A549 (cell line): Measurements from ENCODE around the gene ANTXR2. TPM values are rescaled to one million over a fixed set of nuclear protein-coding genes. Genes with fewer than 3 reads are reported as not detected.
"Not testable (repeated sequence)": the region's sequence is repeated elsewhere in the genome, so short reads cannot be mapped to it uniquely, and the experiment has no call there.

Source experiments
- ATAC-seq, 2 experiments: fragments of 200-7000 bp in 1 of 2; fragments of >200 bp in 1 of 2; cut with Nextera tagmentation in 1 of 2; cut with Tn5 transposase in 1 of 2; 3 replicates each; pipeline versions ENCODE4 v1.8.0 to v1.9.1; 2018 to 2020; ENCODE audit warnings: mild to moderate bottlenecking in 1 of 2, moderate library complexity in 1 of 2
- CTCF ChIA-PET: fragments of 300-600 bp; sonication (Branson Sonifier 250); formaldehyde crosslinking; extraction: SDS; loops from one replicate; lab custom pipeline; 2021; ENCODE audit warnings: antibody characterized with exemption, inconsistent platforms; lab: Yijun Ruan, JAX
- POLR2A ChIA-PET: fragments of 350-600 bp; formaldehyde crosslinking; extraction: SDS; loops from one replicate; lab custom pipeline; 2021; ENCODE audit warnings: antibody characterized with exemption, inconsistent platforms; lab: Yijun Ruan, JAX
- DNase-seq, 2 experiments: peaks; one replicate each; pipeline versions ENCODE4 v3.0.0 to v3.0.0-alpha.2; 2011 to 2016; ENCODE audit warnings: low read depth in 1 of 2, low spot score in 1 of 2
- FAIRE-seq: peaks from 2 replicates; lab custom pipeline; 2011; peaks lifted over from hg19 to GRCh38; lab: Jason Lieb, UNC
- H3K27ac ChIP-seq, 2 experiments: fragments of >200 bp; sonication (Bioruptor Twin); formaldehyde crosslinking; 3 replicates each; pipeline ENCODE4 v1.5.1; 2016 to 2017
- H3K4me1 ChIP-seq: fragments of >200 bp; sonication (Bioruptor Twin); formaldehyde crosslinking; 3 replicates; pipeline ENCODE4 v1.6.1; 2016
- H3K4me2 ChIP-seq: fragments of >200 bp; sonication (Bioruptor Twin); formaldehyde crosslinking; 3 replicates; pipeline ENCODE4 v1.6.1; 2016
- H3K4me3 ChIP-seq: fragments of >200 bp; sonication (Bioruptor Twin); formaldehyde crosslinking; 3 replicates; pipeline ENCODE4 v1.5.1; 2016
- H3K9me3 ChIP-seq: fragments of >200 bp; sonication (Bioruptor Twin); formaldehyde crosslinking; 3 replicates; pipeline ENCODE4 v1.6.1; 2016
- BHLHE40 ChIP-seq: IDR thresholded peaks from 2 replicates; pipeline ENCODE4 v1.6.1; 2012; ENCODE audit warnings: low read depth, low read length, inconsistent platforms
- CHD4 ChIP-seq: fragments of 200-600 bp; sonication (generic); IDR thresholded peaks from 2 replicates; pipeline ENCODE4 v1.6.1; 2016; ENCODE audit warnings: antibody characterized with exemption, mild to moderate bottlenecking, borderline replicate concordance
- EHMT2 ChIP-seq: fragments of 200-600 bp; sonication (generic); IDR thresholded peaks from 2 replicates; pipeline ENCODE4 v1.6.1; 2016; ENCODE audit warnings: antibody characterized with exemption, low read depth, mild to moderate bottlenecking, moderate library complexity
- FOSL2 ChIP-seq, 2 experiments: fragments of 450-650 bp in 1 of 2; fragments of >200 bp in 1 of 2; sonication (Bioruptor Twin) in 1 of 2; formaldehyde crosslinking; IDR thresholded peaks; 2 replicates each; pipeline versions ENCODE4 v1.5.0 to v1.6.1; 2016 to 2020; ENCODE audit warnings: mild to moderate bottlenecking in 1 of 2, moderate library complexity in 1 of 2
- HOXB13 ChIP-seq: fragments of 250-450 bp; sonication (Bioruptor Pico); IDR thresholded peaks from 2 replicates; pipeline ENCODE4 v1.5.0; 2020; ENCODE audit warnings: low read depth, mild to moderate bottlenecking, moderate library complexity
- HOXB5 ChIP-seq: fragments of 250-450 bp; sonication (Bioruptor Pico); IDR thresholded peaks from 2 replicates; pipeline ENCODE4 v1.5.0; 2020; ENCODE audit warnings: mild to moderate bottlenecking, moderate library complexity
- JUNB ChIP-seq: fragments of >200 bp; sonication (Bioruptor Twin); formaldehyde crosslinking; IDR thresholded peaks from 2 replicates; pipeline ENCODE4 v1.6.1; 2016
- KDM5A ChIP-seq: fragments of 200-600 bp; sonication (generic); IDR thresholded peaks from 2 replicates; pipeline ENCODE4 v1.6.1; 2016; ENCODE audit warnings: antibody characterized with exemption, mild to moderate bottlenecking
- NPAS2 ChIP-seq: fragments of 250-450 bp; sonication (Bioruptor Pico); IDR thresholded peaks from 2 replicates; pipeline ENCODE4 v1.8.0; 2022; ENCODE audit warnings: mild to moderate bottlenecking, moderate library complexity, borderline replicate concordance
- NR3C1 ChIP-seq: fragments of >200 bp; sonication (Bioruptor Twin); formaldehyde crosslinking; IDR thresholded peaks from 3 replicates; pipeline ENCODE4 v1.6.1; 2017
- POLR2A ChIP-seq: IDR thresholded peaks from 2 replicates; pipeline ENCODE4 v1.6.1; 2012; ENCODE audit warnings: mild to moderate bottlenecking, low read length
- RAD21 ChIP-seq, 2 experiments: fragments of >200 bp in 1 of 2; sonication (Bioruptor Twin) in 1 of 2; formaldehyde crosslinking in 1 of 2; IDR thresholded peaks in 1 of 2; conservative IDR thresholded peaks in 1 of 2; 2 replicates in 1 of 2; 3 replicates in 1 of 2; pipeline ENCODE4 v1.6.1; 2012 to 2018; ENCODE audit warnings: inconsistent platforms in 1 of 2
- RFX5 ChIP-seq: fragments of 450-650 bp; IDR thresholded peaks from 2 replicates; pipeline ENCODE4 v1.7.1; 2014; ENCODE audit warnings: antibody characterized with exemption, mild to moderate bottlenecking, moderate library complexity
- SMC3 ChIP-seq: fragments of >200 bp; sonication (Bioruptor Twin); formaldehyde crosslinking; IDR thresholded peaks from 3 replicates; pipeline ENCODE4 v1.6.1; 2018; ENCODE audit warnings: inconsistent platforms
- TFCP2L1 ChIP-seq: fragments of 250-450 bp; sonication (Bioruptor Pico); IDR thresholded peaks from 2 replicates; pipeline ENCODE4 v1.5.0; 2021; ENCODE audit warnings: mild to moderate bottlenecking
- ZC3H11A ChIP-seq: fragments of 450-650 bp; IDR thresholded peaks from 2 replicates; pipeline ENCODE4 v1.6.1; 2014; ENCODE audit warnings: antibody characterized with exemption, mild to moderate bottlenecking
- ZNF302 ChIP-seq: fragments of 250-450 bp; sonication (Bioruptor Pico); IDR thresholded peaks from 2 replicates; pipeline ENCODE4 v1.9.0; 2021; ENCODE audit warnings: inconsistent platforms, mild to moderate bottlenecking, moderate library complexity
- WGBS: methylation state at CpG from one replicate; pipeline ENCODE4 v1.1.6; 2017; ENCODE audit errors: missing lambda C conversion rate; 5-methylcytosine and 5-hydroxymethylcytosine counted together
- polyA plus RNA-seq, 4 experiments: library from polyadenylated mRNA; depleted of rRNA in 3 of 4; stranded (reverse); fragments of >200 nt; fragmentation: RNase III in 1 of 4; extraction: RNeasy Plus Mini Kit Qiagen cat#74134 plus additional on column Dnase treatment in 1 of 4; gene quantifications; 2 replicates in 3 of 4; 3 replicates in 1 of 4; pipeline ENCODE4 v1.2.3, GENCODE V29; 2011 to 2017
- TF ChIP-seq, protein P1 (sequence below): fragments of >200 bp; sonication (Bioruptor Twin); formaldehyde crosslinking; IDR thresholded peaks from 3 replicates; pipeline ENCODE4 v1.6.1; 2016
- TF ChIP-seq, protein P2 (sequence below): fragments of >200 bp; sonication (Bioruptor Twin); formaldehyde crosslinking; IDR thresholded peaks from 2 replicates; pipeline ENCODE4 v1.6.1; 2016
- TF ChIP-seq, protein P3 (sequence below): fragments of >200 bp; sonication (Bioruptor Twin); formaldehyde crosslinking; IDR thresholded peaks from 3 replicates; pipeline ENCODE4 v1.5.1; 2016
- TF ChIP-seq, protein P4 (sequence below): fragments of 150-350 bp; IDR thresholded peaks from 2 replicates; pipeline ENCODE4 v1.6.1; 2014; ENCODE audit warnings: low read depth, mild to moderate bottlenecking, low read length

The ANTXR2 gene
- polyA plus RNA-seq, 2 of the 4 experiments (the other 2 are of a cell fraction): 2.3 to 3.0 TPM

DNA sequence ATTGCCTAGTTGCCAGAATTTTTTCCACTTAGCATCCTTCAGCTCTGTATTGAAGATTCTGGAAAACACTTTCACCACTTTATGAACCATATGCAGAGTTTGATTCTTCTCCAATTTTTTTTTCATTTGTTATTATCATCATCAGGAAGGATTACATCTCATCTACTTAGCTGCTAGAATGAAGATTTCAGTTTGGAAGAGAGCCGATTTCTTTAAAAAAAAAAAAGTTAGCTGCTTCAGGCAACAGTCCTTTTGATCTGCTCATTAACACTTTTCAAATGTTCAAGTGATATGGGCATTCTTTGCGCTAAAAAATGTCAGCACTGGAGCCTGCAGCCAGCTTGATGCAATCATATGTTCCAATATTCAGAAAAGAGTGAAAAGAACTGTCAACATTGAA lies 76.2 kb downstream of the ANTXR2 start (continued):
- TF ChIP-seq, protein P1, sequence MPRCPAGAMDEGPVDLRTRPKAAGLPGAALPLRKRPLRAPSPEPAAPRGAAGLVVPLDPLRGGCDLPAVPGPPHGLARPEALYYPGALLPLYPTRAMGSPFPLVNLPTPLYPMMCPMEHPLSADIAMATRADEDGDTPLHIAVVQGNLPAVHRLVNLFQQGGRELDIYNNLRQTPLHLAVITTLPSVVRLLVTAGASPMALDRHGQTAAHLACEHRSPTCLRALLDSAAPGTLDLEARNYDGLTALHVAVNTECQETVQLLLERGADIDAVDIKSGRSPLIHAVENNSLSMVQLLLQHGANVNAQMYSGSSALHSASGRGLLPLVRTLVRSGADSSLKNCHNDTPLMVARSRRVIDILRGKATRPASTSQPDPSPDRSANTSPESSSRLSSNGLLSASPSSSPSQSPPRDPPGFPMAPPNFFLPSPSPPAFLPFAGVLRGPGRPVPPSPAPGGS: no peak
- TF ChIP-seq TFCP2L1 (CRISPR knock-in tag) (no peak), SMC3 (no peak)

DNA sequence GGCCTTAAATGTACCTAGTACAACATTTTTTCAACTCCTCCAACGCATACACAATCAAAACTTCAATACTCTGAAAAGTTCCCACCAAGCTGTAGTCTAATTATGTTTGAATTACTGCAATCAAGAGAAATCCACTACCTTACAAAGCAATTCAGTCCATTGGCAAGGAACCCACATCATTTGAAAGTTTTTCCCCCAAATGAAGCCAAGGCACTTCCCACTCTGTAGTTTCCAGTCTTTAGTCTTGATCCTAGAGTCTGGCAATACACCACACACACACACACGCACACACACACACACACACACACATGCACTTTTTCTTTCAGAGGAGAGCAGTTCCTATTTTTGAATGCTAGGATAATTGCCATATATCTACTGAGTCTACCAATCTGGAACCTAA lies 79.6 kb downstream of the ANTXR2 start:
- WGBS: 15% methylated on average over 2 of the region's 2 CpGs

DNA sequence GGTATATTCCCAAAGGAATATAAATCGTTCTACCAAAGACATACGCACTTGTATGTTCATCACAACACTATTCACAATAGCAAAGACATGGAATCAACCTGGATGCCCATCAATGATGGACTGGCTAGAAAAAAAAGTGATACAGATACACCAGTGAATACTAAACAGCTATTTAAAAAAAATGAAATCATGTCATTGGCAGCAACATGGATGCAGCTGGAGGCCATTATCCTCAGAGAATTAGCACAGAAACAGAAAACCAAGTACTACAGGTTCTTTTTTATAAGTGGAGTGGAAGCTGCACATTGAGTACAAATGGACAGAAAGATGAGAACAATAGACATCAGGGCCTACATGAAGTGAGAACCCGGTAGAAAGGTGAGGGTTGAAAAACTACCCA lies 81.4 kb downstream of the ANTXR2 start:
- no peak for DNase-seq
- ATAC-seq: no peak
- Histone ChIP-seq H3K27ac (no peak overlapping the region), H3K9me3 (no peaks in the 10 kb centered on the region), H3K4me3 (no peak overlapping the region)
- POLR2A ChIA-PET: no interaction called here
- FAIRE-seq: no peak
- no peak for TF ChIP-seq FOSL2 (IDR thresholded peaks at IDR 0.05)
- no peak for TF ChIP-seq FOSL2 (CRISPR knock-in tag; IDR thresholded peaks at IDR 0.05)
- TF ChIP-seq POLR2A: no peak
- TF ChIP-seq, all 56 proteins: peak for 0
- CTCF ChIA-PET: no interaction called here
- Histone ChIP-seq H3K4me1 (no peaks in the 10 kb centered on the region), H3K4me2 (no peak overlapping the region)
- WGBS: 42% methylated on average over 3 of the region's 3 CpGs

More for the DNA sequence above, 79.6 kb downstream of the ANTXR2 start:
- CTCF ChIA-PET: no interaction called here
- Histone ChIP-seq H3K4me3 (no peak overlapping the region), H3K27ac (no peak overlapping the region), H3K9me3 (no peaks in the 10 kb centered on the region), H3K4me1 (no peaks in the 10 kb centered on the region), H3K4me2 (no peak overlapping the region)
- ATAC-seq: no peak
- no peak for DNase-seq
- TF ChIP-seq NPAS2 (CRISPR knock-in tag): no peak
- TF ChIP-seq ZNF302 (CRISPR knock-in tag): no peak
- no peak for TF ChIP-seq KDM5A
- TF ChIP-seq, protein P2, sequence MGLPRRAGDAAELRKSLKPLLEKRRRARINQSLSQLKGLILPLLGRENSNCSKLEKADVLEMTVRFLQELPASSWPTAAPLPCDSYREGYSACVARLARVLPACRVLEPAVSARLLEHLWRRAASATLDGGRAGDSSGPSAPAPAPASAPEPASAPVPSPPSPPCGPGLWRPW: no peak
- TF ChIP-seq CHD4: no peak
- POLR2A ChIA-PET: no interaction called here
- no peak for FAIRE-seq

DNA sequence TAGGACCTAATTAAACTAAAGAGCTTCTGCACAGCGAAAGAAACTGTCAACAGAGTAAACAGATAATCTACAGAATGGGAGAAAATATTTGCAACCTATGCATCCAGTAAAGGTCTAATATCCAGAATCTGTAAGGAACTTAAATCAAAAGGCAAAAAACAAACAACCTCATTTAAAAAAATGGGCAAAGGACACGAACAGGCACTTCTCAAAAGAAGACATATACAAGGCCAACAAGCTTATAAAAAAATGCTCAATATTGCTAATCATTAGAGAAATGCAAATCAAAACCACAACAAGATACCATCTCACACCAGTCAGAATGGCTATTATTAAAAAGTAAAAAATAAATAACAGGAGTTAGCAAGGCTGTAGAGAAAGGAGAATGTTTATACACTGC lies 81.9 kb downstream of the ANTXR2 start:
- DNase-seq, FAIRE-seq, H3K27ac ChIP-seq, H3K4me2 ChIP-seq, H3K9me3 ChIP-seq, CTCF ChIA-PET, POLR2A ChIA-PET, H3K4me1 ChIP-seq, H3K4me3 ChIP-seq, ATAC-seq: not testable (repeated sequence)
- 34% methylated on average over 2 of the region's 2 CpGs for WGBS

DNA sequence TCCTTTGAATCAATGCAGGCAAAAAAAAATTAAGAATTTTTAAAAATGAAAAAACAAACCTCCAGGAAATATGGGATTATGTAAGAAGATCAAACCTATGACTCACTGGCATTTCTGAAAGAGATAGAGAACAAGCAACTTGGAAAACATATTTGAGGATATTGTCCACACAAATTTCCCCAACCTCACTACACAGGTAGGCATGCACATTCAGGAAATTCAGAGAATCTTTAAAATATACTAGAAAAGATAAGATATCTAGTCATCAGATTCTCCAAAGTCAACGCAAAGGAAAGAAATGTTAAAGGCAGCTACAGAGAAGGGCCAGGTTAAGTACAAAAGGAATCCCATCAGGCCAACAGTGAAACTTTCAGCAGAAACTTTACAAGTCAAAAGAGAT lies 85.6 kb downstream of the ANTXR2 start:
- 95% methylated on average over 1 of the region's 1 CpG for WGBS

More for the DNA sequence above, 85.6 kb downstream of the ANTXR2 start:
- no peak for ATAC-seq
- H3K4me3 ChIP-seq: no peak overlapping the region
- no peak overlapping the region for H3K4me2 ChIP-seq
- no peak overlapping the region for H3K27ac ChIP-seq
- TF ChIP-seq NR3C1 (no peak), ZC3H11A (no peak), EHMT2 (no peak), JUNB (no peak), HOXB5 (CRISPR knock-in tag) (no peak), RAD21 (conservative IDR thresholded peaks at IDR 0.05 in 1 of 2, IDR thresholded peaks at IDR 0.05 in 1 of 2) (no peak), HOXB13 (no peak), BHLHE40 (no peak), RFX5 (no peak)
- TF ChIP-seq, protein P3, sequence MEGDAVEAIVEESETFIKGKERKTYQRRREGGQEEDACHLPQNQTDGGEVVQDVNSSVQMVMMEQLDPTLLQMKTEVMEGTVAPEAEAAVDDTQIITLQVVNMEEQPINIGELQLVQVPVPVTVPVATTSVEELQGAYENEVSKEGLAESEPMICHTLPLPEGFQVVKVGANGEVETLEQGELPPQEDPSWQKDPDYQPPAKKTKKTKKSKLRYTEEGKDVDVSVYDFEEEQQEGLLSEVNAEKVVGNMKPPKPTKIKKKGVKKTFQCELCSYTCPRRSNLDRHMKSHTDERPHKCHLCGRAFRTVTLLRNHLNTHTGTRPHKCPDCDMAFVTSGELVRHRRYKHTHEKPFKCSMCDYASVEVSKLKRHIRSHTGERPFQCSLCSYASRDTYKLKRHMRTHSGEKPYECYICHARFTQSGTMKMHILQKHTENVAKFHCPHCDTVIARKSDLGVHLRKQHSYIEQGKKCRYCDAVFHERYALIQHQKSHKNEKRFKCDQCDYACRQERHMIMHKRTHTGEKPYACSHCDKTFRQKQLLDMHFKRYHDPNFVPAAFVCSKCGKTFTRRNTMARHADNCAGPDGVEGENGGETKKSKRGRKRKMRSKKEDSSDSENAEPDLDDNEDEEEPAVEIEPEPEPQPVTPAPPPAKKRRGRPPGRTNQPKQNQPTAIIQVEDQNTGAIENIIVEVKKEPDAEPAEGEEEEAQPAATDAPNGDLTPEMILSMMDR: no peak
- TF ChIP-seq, protein P4, sequence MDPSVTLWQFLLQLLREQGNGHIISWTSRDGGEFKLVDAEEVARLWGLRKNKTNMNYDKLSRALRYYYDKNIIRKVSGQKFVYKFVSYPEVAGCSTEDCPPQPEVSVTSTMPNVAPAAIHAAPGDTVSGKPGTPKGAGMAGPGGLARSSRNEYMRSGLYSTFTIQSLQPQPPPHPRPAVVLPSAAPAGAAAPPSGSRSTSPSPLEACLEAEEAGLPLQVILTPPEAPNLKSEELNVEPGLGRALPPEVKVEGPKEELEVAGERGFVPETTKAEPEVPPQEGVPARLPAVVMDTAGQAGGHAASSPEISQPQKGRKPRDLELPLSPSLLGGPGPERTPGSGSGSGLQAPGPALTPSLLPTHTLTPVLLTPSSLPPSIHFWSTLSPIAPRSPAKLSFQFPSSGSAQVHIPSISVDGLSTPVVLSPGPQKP: no peak
- ChIA-PET POLR2A (no interaction called here), CTCF (no interaction called here)
- H3K9me3 ChIP-seq: no peaks in the 10 kb centered on the region
- no peak for FAIRE-seq
- no peaks in the 10 kb centered on the region for H3K4me1 ChIP-seq
- DNase-seq: no peak
